Smooth muscle cell (in vitro differentiated cells): ENCODE data around the gene MAML3. TPM values are rescaled to one million over a fixed set of nuclear protein-coding genes. Genes with fewer than 3 reads are reported as not detected.

Experiments used
- DNase-seq: peaks from one replicate; lab custom pipeline; 2025; ENCODE audit not compliant: unreplicated experiment; lab: John Stamatoyannopoulos, UW
- H2AFZ ChIP-seq: fragments of 200-600 bp; sonication (generic); 2 replicates; pipeline ENCODE4 v1.6.0; 2016; ENCODE audit warnings: antibody characterized with exemption, low read depth, mild to moderate bottlenecking
- H3F3A ChIP-seq: fragments of 200-600 bp; sonication (generic); 2 replicates; pipeline ENCODE4 v1.6.0; 2017; ENCODE audit warnings: antibody characterized with exemption, low read depth
- H3K27ac ChIP-seq: fragments of 200-600 bp; sonication (generic); 2 replicates; pipeline ENCODE4 v1.5.1; 2016; ENCODE audit warnings: low read depth, mild to moderate bottlenecking
- H3K27me3 ChIP-seq: fragments of 200-600 bp; sonication (generic); 2 replicates; pipeline ENCODE4 v1.6.1; 2016; ENCODE audit warnings: low read depth, mild to moderate bottlenecking
- H3K36me3 ChIP-seq: fragments of 200-600 bp; sonication (generic); 2 replicates; pipeline ENCODE4 v1.5.1; 2016; ENCODE audit warnings: low read depth
- H3K4me1 ChIP-seq: fragments of 200-600 bp; sonication (generic); 2 replicates; pipeline ENCODE4 v1.5.1; 2016; ENCODE audit warnings: low read depth
- H3K4me2 ChIP-seq: fragments of 200-600 bp; sonication (generic); 2 replicates; pipeline ENCODE4 v1.6.0; 2016; ENCODE audit warnings: mild to moderate bottlenecking
- H3K4me3 ChIP-seq: fragments of 200-600 bp; sonication (generic); 2 replicates; pipeline ENCODE4 v1.5.1; 2016; ENCODE audit warnings: mild to moderate bottlenecking
- H3K79me2 ChIP-seq: fragments of 200-600 bp; sonication (generic); 2 replicates; pipeline ENCODE4 v1.6.0; 2016; ENCODE audit warnings: low read depth, mild to moderate bottlenecking
- H3K9ac ChIP-seq: fragments of 200-600 bp; sonication (generic); 2 replicates; pipeline ENCODE4 v1.6.0; 2016; ENCODE audit warnings: low read depth
- H3K9me3 ChIP-seq: fragments of 200-600 bp; sonication (generic); replicated peaks from 2 replicates; pipeline ENCODE4 v1.5.1; 2016; ENCODE audit warnings: low read depth
- H4K20me1 ChIP-seq: fragments of 200-600 bp; sonication (generic); 2 replicates; pipeline ENCODE4 v1.6.0; 2016; ENCODE audit warnings: low read depth
- WGBS: methylation state at CpG from one replicate; pipeline ENCODE4 v1.1.7; 2016; ENCODE audit warnings: low lambda C conversion rate; 5-methylcytosine and 5-hydroxymethylcytosine counted together
- polyA plus RNA-seq: library from polyadenylated mRNA; unstranded; fragments of >200 nt; fragmentation: Nextera tagmentation; extraction: Ambion mirVana; gene quantifications from 2 replicates; pipeline ENCODE4 v1.2.1, GENCODE V29; 2016
- total RNA-seq: library from RNA; depleted of rRNA; stranded (reverse); fragments of >200 nt; gene quantifications from 2 replicates; pipeline ENCODE4 v1.2.3, GENCODE V29; 2014
- TF ChIP-seq, protein P1 (sequence below): fragments of 200-600 bp; sonication (generic); IDR thresholded peaks from 2 replicates; pipeline ENCODE4 v1.5.1; 2017; ENCODE audit warnings: borderline replicate concordance, mild to moderate bottlenecking, antibody characterized with exemption; ENCODE audit not compliant: insufficient read depth, poor library complexity, severe bottlenecking

MAML3 gene
- total and polyA plus RNA-seq, 2 experiments from 2014 or later, result 4.9 to 12.6 TPM

DNA sequence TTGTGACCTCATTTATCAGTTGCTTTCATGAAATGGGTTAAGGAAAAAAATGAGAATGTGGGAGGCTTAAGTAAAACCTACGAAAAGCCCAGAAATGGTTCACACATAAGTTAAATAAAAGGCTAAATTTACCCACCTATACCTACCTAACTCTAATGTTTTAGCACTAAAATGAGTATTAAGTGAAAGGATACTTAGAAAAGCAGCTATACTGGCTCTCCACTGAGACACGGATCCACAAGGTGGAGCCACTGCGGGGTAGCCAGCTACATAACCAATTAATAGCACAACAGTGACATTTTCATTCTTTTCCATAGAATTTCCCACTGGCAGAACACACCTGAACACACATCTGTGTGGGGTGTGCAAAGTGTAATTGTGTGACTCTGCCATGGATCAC lies 101.9 kb downstream of the MAML3 start:
- DNase-seq, result no peak
- TF ChIP-seq, protein P1, sequence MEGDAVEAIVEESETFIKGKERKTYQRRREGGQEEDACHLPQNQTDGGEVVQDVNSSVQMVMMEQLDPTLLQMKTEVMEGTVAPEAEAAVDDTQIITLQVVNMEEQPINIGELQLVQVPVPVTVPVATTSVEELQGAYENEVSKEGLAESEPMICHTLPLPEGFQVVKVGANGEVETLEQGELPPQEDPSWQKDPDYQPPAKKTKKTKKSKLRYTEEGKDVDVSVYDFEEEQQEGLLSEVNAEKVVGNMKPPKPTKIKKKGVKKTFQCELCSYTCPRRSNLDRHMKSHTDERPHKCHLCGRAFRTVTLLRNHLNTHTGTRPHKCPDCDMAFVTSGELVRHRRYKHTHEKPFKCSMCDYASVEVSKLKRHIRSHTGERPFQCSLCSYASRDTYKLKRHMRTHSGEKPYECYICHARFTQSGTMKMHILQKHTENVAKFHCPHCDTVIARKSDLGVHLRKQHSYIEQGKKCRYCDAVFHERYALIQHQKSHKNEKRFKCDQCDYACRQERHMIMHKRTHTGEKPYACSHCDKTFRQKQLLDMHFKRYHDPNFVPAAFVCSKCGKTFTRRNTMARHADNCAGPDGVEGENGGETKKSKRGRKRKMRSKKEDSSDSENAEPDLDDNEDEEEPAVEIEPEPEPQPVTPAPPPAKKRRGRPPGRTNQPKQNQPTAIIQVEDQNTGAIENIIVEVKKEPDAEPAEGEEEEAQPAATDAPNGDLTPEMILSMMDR, result peak; percentile 45
- Histone ChIP-seq H3K4me2 (no peak overlapping the region), H4K20me1 (no peaks in the 10 kb centered on the region), H2AFZ (no peak overlapping the region), H3K27me3 (no peaks in the 10 kb centered on the region), H3F3A (peaks cover 11% of the 10 kb centered on the region), H3K27ac (no peak overlapping the region), H3K9ac (no peak overlapping the region), H3K4me1 (peaks cover 32% of the 10 kb centered on the region), H3K79me2 (peaks cover 84% of the 10 kb centered on the region), H3K9me3 (no peaks in the 10 kb centered on the region), H3K4me3 (no peak overlapping the region), H3K36me3 (no peaks in the 10 kb centered on the region)
- 65% methylated on average over 3 of the region's 3 CpGs for WGBS

DNA sequence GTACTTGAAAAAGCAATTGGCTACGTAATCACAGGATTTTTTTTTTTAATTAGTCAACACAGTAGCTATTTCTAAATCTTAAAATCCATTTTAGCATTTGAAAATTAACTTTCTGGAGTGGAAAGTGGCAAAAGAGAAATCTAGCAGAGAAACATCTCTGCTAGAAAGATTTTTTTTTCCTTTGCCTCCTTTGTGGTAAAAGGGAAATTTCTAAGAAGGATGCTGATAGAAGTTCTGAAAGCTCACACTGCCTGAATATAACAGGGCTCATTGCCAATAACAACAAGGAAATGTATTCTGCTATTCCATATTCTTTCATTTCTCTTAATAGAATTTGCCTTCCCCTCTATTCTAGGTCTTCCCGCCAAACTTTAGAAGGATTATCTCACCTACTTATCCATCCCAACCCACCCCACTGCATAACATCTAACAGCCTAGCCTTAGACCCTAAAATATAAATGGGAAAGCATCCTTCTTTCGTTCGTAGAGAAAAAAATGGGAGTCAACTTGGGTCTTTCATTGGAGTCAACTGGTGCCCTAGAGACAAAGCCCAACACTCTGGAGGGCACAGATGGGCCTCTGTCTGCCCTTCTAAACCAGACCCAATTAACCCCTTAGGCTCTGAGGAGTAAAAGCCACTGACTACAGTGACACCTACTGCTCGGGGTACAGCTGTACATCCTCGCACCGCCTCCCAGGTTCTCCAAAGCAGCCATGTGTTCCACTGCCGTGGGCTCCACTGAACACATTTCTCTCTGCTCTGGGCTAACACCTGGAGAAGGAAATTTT lies 103.9 kb downstream of the MAML3 start:
- H3K9me3 ChIP-seq, result no peaks in the 10 kb centered on the region
- H3K79me2 ChIP-seq, result peaks cover 74% of the 10 kb centered on the region
- H3K27ac ChIP-seq, result peak overlapping the region; percentile 78
- peak overlapping the region; percentile 49 for H3K9ac ChIP-seq
- no peaks in the 10 kb centered on the region for H3K27me3 ChIP-seq
- peaks cover 24% of the 10 kb centered on the region for H3F3A ChIP-seq
- peak overlapping the region; percentile 87 for H3K4me2 ChIP-seq
- DNase-seq, result no peak
- no peaks in the 10 kb centered on the region for H3K36me3 ChIP-seq
- no peak overlapping the region for H2AFZ ChIP-seq
- no peaks in the 10 kb centered on the region for H4K20me1 ChIP-seq
- peak overlapping the region; percentile 47 for H3K4me3 ChIP-seq
- 67% methylated on average over 8 of the region's 8 CpGs for whole genome bisulfite sequencing
- peaks cover 50% of the 10 kb centered on the region for H3K4me1 ChIP-seq
- TF ChIP-seq, protein P1, result no peak

GRCh38 chr4:140049024-140049848 lies 104.7 kb downstream of the MAML3 start:
- WGBS, result 5% methylated on average over 13 of the region's 13 CpGs
- peak overlapping the region; percentile 78 for H3K27ac ChIP-seq
- peaks cover 29% of the 10 kb centered on the region for H3F3A ChIP-seq
- H2AFZ ChIP-seq, result peak overlapping the region; percentile 40
- H3K4me2 ChIP-seq, result peak overlapping the region; percentile 87
- DNase-seq, result no peak
- no peaks in the 10 kb centered on the region for H4K20me1 ChIP-seq
- H3K9me3 ChIP-seq, result no peaks in the 10 kb centered on the region
- H3K4me1 ChIP-seq, result peaks cover 58% of the 10 kb centered on the region
- H3K79me2 ChIP-seq, result peaks cover 72% of the 10 kb centered on the region
- TF ChIP-seq, protein P1, result no peak
- H3K9ac ChIP-seq, result peak overlapping the region; percentile 49
- no peaks in the 10 kb centered on the region for H3K36me3 ChIP-seq
- no peaks in the 10 kb centered on the region for H3K27me3 ChIP-seq
- H3K4me3 ChIP-seq, result peak overlapping the region; percentile 47
